Measurements from ENCODE around the gene PPP1R37.

The PPP1R37 gene

DNA sequence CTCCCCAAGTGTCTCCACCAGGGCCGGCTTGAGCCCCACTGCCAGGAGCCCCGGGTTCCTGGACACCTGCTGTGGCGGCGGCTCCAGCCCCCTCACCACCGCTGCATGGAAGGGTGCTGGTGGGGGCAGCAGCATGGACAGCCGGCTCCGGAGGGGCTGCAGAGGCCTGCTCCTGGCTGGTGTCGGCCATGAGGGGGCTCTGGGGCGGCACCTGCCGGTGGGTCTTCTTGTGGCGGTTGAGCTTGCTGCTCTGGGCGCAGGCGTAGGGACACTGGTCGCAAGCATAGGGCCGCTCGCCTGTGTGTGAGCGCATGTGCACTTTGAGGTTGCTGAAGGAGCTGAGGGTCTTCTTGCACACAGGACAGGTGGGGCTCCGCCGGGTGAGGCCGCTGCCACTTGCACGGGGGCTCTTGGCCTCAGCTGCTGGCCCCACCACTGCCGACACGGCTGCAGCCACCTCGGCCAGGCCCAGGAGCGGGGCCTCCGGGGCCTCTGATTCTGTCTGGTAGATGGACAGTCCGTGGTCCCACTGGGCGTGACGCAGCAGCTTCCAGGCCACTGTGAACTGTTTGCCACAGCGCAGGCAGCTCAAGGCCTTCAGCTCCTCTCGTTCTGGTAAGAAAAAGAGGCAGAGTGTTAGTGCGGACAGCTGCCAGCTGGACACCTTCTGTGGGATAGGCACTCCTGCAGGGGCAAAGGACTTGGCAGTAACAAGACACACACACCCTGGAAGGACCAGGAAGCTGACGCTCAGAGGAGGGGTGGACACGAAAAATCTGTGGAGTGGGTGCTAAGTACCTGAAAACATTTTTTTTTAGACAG lies 20.8 kb upstream of the PPP1R37 start:
- DNase-seq = no peak

DNA sequence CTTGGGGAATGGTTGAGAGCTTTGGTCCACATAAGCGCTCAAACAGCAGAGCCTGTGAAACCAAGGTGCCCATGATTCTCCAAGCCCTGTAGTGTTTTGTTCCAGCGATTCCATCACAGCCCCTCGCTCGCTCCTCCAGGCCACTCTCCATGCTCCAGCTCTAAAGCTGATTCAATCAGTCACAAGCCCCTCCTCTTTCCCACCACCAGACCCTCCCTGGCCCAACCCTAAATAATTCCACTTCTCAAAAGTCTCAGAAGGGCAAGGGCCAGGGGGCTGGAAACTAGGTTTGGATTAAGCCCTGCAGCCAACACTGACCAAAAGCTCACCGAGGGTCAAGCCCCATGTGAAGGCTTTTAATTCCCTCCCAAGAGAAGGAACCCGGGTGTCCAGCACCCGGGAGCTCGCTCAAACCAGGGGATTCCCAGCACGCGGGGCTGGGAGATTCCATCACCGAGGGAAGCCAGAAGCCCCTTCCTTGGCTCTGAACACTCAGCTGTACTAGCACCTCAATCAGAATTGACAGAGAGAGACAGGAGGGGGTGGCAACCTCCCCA lies 18.2 kb upstream of the PPP1R37 start:
- DNase-seq = no peak

DNA sequence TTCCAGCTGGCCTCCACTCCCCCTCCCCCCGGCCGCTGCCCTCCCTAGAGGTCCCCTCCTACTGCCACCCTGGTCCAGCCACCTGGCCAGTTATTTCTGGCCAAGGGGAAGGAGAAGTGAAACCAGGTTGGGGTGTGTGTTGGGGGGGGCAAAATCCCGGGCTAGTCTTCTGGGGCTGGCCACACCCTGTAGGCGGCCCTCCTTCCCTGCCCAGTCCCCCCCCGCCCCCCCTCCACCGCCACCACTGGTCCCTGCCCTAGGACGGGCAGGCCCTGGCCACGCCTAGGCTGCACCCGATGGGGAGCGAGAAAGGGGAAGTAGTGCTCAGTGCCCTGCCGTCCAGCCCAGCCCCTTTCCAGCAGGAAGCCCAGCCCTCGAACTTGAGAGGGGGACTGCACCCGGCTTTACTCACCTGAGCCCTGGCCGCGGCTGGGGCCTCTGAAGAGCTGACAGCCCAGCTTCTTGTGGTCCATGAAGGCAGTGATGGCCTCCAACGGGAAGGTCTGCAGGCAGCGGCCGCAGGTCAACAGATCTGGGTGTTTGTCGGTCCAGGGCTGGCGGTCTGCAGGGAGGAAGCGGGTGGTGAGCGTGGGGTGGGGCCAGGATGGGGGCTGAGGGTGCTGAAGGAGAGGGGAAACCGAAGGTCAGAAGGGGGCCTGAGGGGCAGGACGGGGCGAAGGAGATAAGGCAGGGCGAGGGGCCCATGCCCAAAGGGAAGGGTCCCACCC lies 17.5 kb upstream of the PPP1R37 start:
- DNase-seq = no peak

DNA sequence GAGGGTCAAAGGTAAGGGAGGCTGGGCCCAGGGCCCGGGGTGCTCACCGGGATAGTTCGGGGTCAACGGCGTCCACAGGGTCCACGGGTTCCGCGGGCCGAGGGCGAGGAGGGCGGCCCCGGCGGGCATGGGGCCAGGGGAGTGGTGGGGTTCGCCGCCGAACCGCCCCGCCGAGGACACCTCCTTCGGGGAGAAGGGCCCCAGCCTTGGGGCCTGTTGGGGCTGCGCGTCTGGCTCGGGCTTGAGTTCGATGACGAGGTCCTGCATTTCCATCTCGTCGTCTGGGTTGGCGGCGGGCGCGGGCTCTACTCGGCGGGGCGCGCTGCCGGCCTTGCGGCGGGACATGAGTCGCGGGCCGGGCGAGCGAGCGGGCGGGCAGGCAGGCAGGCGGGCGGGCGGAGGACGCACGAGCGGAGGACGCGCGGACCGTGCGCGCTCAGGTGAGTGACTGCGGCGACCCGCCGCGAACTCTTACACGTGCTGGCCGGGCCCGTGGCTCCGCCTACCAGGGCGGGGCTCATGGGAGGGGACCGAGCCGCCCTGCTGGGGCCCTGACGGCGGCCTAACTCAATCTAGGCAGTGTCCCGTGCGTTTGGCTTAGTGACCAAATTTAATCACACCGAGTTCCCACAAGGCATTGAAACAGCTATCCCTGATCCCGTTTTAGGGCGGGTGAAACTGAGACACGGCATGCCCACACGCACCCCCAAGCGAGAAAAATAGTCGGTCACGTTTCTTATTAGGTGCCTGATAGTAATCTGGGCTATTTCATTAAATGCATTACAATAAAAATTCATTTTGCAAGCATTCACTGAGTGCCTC lies 16.7 kb upstream of the PPP1R37 start, which contains the start of gene ZNF296:
TSS of gene ZNF296 (minus strand) at position 450 of the 822 bp plus-strand sequence. CDS start at position 345, 105 bp downstream.
- peak; percentile 28 to 69 (median 34) for DNase-seq

DNA sequence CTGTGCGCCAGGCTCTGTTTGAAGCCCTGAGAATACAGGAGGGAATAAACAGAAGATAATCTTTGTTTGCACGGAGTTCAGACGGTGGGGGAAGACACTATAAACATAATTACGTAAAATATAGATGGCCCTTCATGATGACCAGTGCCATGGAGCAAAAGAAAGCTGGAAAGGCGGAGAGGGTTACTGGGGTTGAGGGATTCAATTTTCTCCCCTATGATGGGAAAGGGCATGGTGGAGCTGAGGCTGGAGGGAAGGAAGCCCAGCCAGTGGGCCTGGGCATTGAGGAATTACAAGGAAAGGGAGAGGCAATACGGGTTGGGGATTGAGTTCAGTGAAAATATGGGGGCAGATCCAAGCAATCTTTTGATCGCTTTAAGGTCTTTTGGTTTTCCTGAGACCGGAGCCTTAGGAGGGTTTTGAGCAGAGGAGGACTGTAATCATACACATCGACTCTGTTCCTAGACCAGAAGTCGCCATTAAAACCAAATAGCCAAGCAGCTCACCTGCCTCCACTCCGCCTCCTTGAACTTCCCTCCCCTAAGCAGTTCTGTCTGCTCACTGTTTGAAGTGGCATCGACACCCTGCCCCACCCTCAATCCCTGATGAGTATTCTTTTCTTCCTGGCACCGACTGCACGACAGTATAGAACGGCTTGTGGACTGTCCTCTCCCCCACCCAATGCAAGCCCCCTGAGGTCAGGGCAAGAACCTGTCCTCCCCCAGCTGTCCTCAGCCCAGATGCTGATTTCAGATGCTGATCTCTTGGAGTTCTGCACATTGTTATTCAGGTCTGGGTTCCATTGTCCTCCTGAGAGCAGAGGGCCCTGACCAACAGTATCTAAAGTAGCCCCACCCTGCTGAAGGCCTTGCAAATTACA lies 15.9 kb upstream of the PPP1R37 start:
- DNase-seq = no peak

DNA sequence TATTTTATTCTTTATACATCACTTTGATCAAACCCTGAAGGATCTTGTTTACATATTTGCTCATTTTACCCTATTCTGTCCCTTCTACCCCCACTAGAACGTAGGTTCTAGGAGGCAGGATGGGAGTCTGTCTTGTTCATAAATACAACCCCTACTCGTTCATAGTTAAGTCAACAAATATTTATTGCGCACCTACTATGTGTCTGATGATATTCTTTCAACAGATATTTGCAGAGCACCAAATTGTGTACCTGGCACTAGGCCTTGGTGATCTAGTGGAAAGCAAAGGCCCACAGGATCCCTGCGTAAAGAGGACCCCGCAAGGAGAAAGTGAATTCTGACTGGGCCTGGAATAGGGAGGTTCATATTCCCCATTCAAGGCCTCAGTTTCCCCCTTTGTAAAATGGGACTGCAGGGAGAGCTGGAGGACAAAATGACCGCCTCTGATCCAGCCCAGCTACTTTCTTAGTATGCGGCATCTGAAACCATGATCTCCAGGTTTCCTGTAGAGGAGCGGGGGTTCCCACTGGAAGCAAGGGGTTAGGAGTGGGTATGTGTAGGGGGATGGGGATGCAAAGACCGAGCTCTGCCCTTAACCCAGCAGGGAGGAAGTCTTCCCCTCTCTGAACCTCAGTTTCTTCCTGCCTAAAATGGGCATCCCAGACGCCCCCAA lies 14.5 kb upstream of the PPP1R37 start:
- DNase-seq = no peak

DNA sequence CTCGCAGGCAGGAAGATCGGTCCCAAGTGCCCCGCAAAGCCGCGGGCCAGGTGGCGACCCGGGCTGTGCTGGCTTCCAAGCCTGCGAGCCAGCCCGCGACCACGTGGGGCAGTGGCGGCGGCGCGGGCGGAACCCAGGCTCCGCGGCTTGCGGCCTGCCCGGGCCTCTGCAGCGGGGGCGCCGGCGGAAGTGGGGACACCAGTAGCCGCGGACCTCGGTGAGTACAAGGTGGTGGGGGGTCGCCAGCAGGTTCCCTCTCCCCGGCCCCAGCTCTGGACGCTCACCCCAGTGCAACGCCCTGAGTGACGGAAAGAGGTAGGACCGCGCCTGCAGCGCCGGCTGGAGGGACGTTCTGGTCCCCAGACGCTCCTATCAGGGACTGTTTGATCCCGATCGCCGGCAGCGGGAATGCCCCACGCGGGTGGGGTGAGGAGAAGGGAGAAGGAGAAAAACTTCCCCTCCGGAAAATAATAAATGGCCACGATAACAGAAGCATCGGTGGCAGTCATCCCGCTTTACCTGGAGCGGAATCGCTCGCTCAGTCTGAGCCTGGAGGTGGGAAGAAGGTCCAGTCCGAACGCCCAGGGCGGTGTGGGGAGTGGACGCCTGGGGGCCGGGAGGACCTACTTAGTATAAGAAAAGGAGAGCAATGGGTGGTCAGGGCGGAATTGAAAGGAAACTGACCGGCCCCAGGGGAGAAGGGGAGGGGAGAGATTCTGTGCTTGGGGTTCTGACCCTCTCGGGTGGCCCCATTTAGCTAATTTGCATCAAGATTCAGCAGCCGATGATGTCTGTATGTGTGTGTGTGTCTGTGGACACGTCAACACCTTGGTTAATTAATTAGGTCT lies 13.7 kb upstream of the PPP1R37 start, which contains the start of gene GEMIN7:
TSS of gene GEMIN7 (plus strand) at position 198 of the 848 bp plus-strand sequence. CDS start 10,855 bp downstream, outside the sequence.
- peak; percentile 55 to 78 (median 60) for DNase-seq

DNA sequence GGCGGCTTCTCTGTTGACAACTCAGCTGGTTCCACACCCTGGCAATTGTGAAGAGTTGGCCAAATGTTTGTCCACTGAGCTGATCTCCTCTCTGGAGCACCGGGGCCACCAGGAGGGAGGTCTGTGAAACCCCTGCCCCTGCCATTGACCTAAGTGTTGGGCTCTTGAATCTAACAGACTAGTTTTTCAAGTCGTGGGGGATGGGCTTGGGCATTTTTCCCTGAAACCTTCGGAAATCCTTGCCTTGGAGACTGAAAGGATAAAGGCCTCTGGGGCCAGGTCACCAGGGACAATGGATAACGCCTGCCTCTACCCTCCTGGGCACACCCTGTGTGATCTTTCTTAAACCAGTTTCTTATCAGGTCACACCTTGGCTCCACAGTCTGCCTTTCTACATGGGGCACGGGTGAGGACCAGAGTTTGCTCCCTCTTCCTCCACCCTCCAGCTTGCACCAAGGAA lies 13.0 kb upstream of the PPP1R37 start:
- no peak for DNase-seq

DNA sequence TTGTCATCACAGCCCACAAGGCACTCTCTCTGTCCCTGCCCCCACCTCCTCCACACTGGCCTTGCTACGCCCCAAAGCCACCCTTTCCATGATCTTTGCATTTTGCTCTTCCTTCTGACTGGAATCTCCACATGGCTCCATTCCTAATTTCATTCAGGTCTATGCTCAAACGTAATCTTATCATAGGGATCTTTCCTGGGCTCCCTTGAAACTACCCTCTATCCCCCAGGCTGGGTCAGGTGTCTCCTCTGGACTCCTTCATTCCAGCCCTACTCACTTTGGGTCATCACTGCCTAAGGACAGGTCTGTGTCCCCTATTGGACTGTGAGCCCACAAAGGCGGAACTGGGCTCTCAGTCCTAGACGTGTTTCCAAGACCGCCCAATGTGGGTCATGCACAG lies 10.8 kb upstream of the PPP1R37 start:
- DNase-seq = no peak

DNA sequence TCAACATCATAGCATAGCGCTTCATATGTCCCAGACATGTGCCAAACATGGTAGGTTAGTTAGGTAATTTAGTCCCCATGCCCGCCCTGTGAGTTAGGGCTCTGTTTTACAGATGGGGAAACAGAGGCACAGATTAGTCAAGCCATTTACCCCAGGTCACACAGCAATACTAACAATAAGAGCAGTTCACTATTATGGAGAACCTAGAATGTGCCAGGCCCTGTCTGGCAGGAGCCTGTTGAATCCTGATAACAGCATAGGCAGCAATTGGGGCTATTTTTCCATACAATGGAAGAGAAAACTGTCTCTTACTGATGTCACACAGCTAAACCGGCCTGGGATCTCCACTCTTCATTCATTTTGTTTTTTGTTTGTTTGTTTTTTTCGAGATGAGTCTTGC lies 6.5 kb upstream of the PPP1R37 start:
- DNase-seq = no peak

DNA sequence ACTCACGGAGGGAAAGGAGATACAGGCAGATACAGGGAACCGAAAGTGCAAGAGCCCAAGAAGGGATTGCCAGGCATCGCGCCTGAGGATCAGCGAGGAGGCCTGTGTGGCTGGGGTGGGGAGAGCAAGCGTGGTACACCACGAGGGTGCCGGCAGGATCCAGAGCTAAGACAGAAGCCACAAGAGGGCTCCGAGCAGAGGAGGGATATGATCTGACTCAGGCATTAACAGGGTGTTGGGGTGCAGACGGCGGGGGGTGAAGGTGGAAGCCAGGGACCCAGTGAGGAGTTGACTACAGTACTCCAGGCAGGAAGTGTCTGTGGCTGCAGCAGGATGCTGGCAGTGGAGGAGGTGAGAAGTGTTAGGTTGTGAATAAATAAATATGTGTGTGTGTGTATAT lies 5.4 kb upstream of the PPP1R37 start:
- DNase-seq = peak in 2 of 4 experiments; percentile 15 to 27

DNA sequence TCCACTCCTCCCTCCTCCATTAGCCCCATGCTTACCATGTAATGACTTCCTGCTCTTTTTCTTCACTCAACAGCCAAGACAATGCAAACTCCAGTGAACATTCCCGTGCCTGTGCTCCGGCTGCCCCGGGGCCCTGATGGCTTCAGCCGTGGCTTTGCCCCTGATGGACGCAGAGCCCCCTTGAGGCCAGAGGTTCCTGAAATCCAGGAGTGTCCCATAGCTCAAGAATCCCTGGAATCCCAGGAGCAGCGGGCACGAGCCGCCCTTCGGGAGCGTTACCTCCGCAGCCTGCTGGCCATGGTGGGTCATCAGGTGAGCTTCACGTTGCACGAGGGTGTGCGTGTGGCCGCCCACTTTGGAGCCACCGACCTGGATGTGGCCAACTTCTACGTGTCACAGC lies 2.9 kb upstream of the PPP1R37 start:
- no peak for DNase-seq

DNA sequence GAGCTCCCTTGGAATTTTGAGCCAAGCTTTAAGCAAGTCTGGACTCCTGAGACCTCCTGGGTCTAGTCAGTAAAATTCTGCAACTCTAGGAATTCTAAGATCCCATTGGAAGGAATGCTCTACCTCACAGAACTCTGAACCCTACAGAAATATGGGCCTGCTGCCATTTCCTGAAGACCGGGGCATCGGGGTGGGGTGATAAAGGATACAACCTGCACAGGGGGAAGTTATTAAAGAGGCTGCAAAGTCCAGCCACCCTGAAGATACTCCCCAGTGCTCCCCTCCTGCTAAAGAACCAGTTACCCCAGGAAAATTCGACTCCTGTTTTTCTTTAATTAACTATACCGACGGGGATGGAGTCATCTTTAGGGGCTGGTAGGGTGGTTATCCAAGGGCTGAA lies 2.4 kb upstream of the PPP1R37 start:
- no peak for DNase-seq

DNA sequence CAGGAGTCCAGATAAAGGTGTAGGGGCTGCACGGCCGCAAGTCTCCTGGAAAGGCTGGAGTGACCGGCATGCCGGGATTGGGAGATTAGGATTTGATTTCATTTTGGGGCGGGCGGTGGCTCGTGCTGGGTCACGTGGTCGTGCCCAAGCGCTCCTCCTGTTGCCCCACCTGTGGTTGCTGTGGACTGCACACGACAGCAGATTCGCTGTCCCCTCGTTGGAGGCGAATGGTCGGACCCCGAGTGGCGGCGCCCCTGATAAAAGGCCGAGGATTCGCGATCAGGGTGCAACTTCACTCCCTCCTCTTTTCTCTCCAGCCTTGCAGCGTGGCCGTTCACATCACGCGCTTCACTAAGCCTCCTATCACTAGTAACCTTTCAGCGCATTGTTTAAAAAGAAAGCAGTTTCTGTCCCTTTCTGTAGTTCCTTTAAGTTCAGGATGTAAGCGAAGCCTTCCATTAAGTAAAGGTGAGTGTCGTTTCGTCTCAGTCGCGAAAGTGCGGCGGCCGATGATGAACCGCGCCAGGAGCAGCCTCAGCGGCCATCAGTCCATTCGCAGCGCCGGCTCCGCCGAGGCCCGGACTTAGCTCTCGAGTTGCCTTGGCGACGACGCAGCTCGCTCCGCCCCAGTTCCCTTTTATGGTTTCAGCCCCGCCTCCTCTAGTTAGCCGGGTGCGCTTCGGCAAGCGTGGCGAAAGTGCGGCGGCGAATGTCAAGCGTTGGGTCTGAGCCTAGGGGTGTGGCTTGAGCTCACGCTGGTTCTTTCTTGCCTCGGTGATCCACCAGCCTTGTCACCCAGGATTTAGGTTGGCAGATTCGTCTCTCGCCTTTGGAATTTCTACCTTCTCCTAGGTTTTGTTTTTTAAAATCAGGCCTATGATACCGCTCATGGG lies 1.7 kb upstream of the PPP1R37 start:
- peak; percentile 70 to 96 (median 94) for DNase-seq

DNA sequence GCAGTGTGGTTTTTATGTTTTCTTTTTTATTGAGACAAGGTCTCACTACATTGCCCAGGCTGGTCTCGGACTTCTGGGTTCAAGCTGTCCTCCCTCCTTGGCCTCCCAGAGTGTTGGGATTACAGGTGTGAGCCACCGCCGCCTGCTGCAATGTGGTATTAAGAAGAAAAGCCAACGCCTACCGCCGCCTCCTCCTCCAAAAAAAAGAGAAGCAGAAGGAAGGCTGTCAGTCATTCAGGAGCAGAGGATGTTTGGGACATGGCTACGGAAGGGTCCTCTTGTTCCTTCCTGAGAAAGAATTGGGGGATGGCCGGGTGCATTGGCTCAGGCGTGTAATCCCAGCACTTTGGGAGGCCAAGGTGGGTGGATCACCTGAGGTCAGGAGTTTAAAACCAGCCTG lies 1.2 kb downstream of the PPP1R37 start:
- no peak for DNase-seq

DNA sequence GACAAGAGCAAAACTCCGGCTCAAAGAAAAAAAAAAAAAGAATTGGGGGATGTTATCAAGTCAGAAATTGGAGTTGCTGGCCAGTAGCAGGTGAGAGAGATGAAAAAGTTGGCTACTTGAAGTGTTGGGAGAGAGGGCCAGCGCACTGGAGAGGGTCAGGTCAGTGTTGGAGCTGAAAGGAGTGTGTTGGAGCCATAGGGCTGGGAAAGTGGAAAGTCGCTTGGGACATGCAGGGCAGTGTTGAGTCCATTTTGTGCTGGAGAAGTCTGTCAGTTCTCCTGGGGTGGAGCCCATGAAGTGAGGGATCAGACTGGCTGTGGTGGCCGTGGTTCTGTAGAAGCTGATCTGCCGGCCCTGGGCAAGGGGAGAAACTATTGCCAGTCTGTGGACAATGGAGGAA lies 1.7 kb downstream of the PPP1R37 start:
- no peak for DNase-seq

DNA sequence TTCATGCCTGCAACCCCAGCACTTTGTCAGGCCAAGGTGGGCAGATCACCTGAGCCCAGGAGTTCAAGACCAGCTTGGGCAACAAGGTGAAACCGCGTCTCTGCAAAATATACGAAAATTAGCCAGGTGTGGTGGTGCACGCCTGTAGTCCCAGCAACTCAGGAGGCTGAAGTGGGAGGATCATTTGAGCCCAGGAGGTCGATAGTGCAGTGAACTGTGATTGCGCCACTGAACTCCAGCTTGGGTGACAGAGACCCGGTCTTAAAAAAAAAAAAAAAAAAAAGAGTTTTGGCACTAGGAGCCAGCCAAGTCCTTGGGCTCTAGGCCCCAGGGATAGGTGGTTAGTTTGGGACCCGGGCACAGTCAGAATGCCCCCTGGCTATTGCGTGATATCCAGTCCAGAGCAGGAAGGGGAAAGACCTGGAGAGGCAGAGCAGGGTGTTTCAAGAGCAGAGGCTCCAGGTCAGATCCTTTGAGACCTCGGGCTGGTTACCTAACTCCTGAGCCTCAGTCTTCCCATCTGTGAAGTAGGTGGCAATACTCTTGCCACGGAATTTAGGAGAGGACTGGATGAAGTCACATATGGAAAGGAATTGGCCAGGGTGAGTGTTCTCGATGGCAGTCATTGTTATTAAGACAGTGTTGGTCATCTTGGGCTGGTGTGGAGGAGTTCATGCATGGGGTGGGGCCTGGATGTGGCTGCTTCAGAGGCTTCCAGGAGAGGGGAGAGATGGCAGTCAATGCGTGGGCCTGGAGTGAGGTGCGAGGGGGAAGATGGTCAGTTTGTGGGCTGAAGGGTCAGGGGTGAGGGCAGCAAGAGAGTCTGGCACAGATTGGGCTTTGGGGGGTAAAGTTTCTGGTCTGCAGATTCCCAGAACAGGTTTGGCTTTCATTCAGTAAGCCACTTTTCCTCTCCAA lies 2.8 kb downstream of the PPP1R37 start:
- DNase-seq = no peak

DNA sequence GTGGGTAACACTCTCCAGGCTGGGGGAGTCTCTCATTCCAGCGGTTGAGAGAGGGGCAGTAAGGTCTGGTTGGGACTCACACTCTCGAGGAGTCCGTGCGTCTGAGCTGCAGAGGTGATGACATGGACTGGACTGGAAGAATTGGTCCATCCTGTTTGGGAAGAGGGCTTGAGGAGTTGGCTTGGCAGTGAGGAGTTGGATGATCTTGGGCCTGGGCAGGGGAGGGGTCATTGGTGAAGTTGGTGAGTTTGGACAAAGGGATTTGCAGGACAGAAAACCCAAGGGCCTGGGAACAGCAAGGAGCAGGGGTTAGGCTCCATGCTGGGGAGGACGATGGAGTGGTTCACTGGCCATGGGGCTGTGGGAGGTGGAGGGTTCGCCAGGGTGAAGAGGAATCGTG lies 3.7 kb downstream of the PPP1R37 start:
- DNase-seq = no peak
